Psoas muscle (tissue), 8 donors: ENCODE measurements around the gene ZNF549. TPM values are rescaled to one million over a fixed set of nuclear protein-coding genes. Genes with fewer than 3 reads are reported as not detected.

Source experiments
- ATAC-seq, 4 donors: fragments of 200-7000 bp; cut with Tn5 transposase; one replicate each; pipeline ENCODE4 v1.9.1; 2020; ENCODE audit warnings: moderate library complexity in 3 of 4, mild to moderate bottlenecking in 2 of 4
- DNase-seq, 2 donors: peaks; one replicate each; pipeline ENCODE4 v3.0.0-alpha.2; 2020
- H3K27ac ChIP-seq: fragments of 200-600 bp; one replicate; pipeline ENCODE4 v1.8.0; 2022
- H3K27me3 ChIP-seq, 3 donors: fragments of 200-600 bp in 1 of 3; one replicate each; pipeline versions ENCODE4 v1.6.1 to v1.8.0; 2013 to 2022; ENCODE audit warnings: low read length in 2 of 3, mild to moderate bottlenecking in 2 of 3, moderate library complexity in 1 of 3; ENCODE audit not compliant: insufficient read depth in 3 of 3
- H3K36me3 ChIP-seq, 2 donors: fragments of 200-600 bp in 1 of 2; one replicate each; pipeline versions ENCODE4 v1.6.1 to v1.8.0; 2013 to 2022; ENCODE audit warnings: low read depth in 1 of 2, mild to moderate bottlenecking in 1 of 2, moderate library complexity in 1 of 2; ENCODE audit not compliant: insufficient read depth in 1 of 2
- H3K4me1 ChIP-seq: fragments of 200-600 bp; one replicate; pipeline ENCODE4 v1.8.0; 2022
- H3K4me3 ChIP-seq: fragments of 200-600 bp; one replicate; pipeline ENCODE4 v1.8.0; 2022; ENCODE audit warnings: mild to moderate bottlenecking
- H3K9me3 ChIP-seq: fragments of 200-600 bp; one replicate; pipeline ENCODE4 v1.8.0; 2022
- WGBS, 3 donors: extraction: QIAGEN DNeasy Blood & Tissue Kit; methylation state at CpG; one replicate each; pipeline versions ENCODE4 v1.1.6 to v1.1.7; 2013; 5-methylcytosine and 5-hydroxymethylcytosine counted together
- intact Hi-C, 2 donors: fragments of 100-400 bp; cut with DNase I; formaldehyde crosslinking; loops; one replicate each; pipeline versions ENCODE4 v1.11.0 to v1.14.2; 2022
- polyA plus RNA-seq, 3 donors: library from polyadenylated mRNA; stranded (reverse); fragments of 200-250 nt; gene quantifications; one replicate each; pipeline ENCODE4 v1.2.3, GENCODE V29; 2013
- total RNA-seq, 4 donors: library from RNA; stranded (reverse); fragmentation: NEBNext Ultra II Directional in 2 of 4; extraction: Animal tissue kit (Norgen Biotek cat#: 25700) in 2 of 4; gene quantifications; one replicate each; pipeline versions ENCODE4 v1.2.1 to v1.2.4, GENCODE V29; 2021 to 2023
- TF ChIP-seq, protein P1 (sequence below): fragments of 200-600 bp; IDR thresholded peaks from one replicate; pipeline ENCODE4 v1.8.0; 2022; ENCODE audit warnings: antibody characterized with exemption
- donor health status: healthy with polysubstance abuse.
- donor health status: DM: no; HTN: no; CAD: no; lungs with moderate emphysema.
- donor health status: Bipolar disorder and iron deficiency.
- donor health status: healthy.
- donor health status: DM: yes; HTN: yes; CAD: no.
- donor health status: DM: no; HTN: no; CAD: no.
- donor health status: DM: no; HTN: no; CAD: no.
- donor health status: DM: yes; HTN: yes; CAD: no.

The ZNF549 gene
- total and polyA plus RNA-seq, 7 donors: 1.4 to 4.6 (median 2.4) TPM

DNA sequence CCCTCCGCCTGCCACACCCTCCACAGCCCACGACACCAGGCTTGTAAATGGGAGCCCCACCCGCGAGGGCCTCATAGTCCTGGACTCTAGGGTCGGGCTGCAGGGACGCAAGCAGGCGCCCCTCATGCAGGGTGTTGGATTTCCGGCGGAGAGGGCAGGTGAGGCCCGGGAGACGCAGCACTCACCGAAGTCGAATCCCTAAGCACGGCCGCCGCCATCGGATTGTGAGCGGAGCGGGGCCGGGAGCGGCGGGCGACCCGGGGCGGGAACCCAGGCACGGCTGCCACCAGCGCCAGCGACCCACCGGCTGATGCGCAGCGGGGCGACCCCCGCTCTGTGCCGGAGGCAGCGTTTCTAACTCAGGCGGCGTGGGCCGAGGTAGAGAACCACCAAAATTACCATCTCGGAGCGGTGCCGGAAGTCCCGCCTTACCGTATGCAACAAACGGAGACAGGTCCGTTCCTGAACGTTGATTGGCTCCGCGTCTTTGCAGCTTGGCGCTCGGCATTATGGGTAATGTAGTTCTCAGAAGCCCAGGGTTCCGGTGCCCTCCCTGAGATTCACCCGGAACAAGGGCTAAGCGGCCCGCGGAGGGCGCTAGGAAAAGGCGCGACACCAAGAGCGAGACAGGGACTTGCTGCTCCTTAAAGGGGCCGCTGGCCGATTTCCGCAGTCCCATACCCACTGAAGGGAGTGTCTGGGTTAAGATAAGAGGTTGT lies 51.5 kb downstream of the ZNF549 start, which contains the start of gene ZNF416:
TSS of gene ZNF416 (minus strand) at position 425 of the 719 bp plus-strand sequence. CDS start at position 218, 207 bp downstream.
- peak within 1 kb of the TSS; percentile 100 for H3K4me3 ChIP-seq
- peak; percentile 98 to 100 (median 100) for ATAC-seq
- peaks cover 19 to 34% of the 10 kb centered on the region in 2 donors for H3K36me3 ChIP-seq
- peaks cover 51% of the 10 kb centered on the region for H3K9me3 ChIP-seq
- TF ChIP-seq, protein P1, sequence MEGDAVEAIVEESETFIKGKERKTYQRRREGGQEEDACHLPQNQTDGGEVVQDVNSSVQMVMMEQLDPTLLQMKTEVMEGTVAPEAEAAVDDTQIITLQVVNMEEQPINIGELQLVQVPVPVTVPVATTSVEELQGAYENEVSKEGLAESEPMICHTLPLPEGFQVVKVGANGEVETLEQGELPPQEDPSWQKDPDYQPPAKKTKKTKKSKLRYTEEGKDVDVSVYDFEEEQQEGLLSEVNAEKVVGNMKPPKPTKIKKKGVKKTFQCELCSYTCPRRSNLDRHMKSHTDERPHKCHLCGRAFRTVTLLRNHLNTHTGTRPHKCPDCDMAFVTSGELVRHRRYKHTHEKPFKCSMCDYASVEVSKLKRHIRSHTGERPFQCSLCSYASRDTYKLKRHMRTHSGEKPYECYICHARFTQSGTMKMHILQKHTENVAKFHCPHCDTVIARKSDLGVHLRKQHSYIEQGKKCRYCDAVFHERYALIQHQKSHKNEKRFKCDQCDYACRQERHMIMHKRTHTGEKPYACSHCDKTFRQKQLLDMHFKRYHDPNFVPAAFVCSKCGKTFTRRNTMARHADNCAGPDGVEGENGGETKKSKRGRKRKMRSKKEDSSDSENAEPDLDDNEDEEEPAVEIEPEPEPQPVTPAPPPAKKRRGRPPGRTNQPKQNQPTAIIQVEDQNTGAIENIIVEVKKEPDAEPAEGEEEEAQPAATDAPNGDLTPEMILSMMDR: peak; percentile 17
- 0% methylated on average over 47 to 62 of the region's 62 CpGs for WGBS, 3 donors
- H3K27ac ChIP-seq: peak within 1 kb of the TSS; percentile 76
- H3K4me1 ChIP-seq: peaks cover 16% of the 10 kb centered on the region
- intact Hi-C loops: loop anchor here in 1 of 2 donors (2.0 to 5.0 kb wide), 2 partner anchors 18 to 51 kb away; partner anchors contain the start of gene ZNF549
- no peaks in the 10 kb centered on the region for H3K27me3 ChIP-seq
- DNase-seq: peak; percentile 96 to 98

GRCh38 chr19:57583104-57583520 lies 56.0 kb downstream of the ZNF549 start:
- Histone ChIP-seq H3K27ac (no peak overlapping the region), H3K9me3 (peaks cover 38% of the 10 kb centered on the region), H3K36me3 (no peaks in the 10 kb centered on the region), H3K4me1 (peaks cover 9% of the 10 kb centered on the region), H3K4me3 (peak overlapping the region; percentile 83), H3K27me3 (no peaks in the 10 kb centered on the region)
- intact Hi-C loops: no loop called here
- DNase-seq: no peak
- no peak for ATAC-seq
- TF ChIP-seq, protein P1: no peak
- WGBS, 3 donors: 30 to 38% (median 36%) methylated on average over 20 to 21 of the region's 21 CpGs

DNA sequence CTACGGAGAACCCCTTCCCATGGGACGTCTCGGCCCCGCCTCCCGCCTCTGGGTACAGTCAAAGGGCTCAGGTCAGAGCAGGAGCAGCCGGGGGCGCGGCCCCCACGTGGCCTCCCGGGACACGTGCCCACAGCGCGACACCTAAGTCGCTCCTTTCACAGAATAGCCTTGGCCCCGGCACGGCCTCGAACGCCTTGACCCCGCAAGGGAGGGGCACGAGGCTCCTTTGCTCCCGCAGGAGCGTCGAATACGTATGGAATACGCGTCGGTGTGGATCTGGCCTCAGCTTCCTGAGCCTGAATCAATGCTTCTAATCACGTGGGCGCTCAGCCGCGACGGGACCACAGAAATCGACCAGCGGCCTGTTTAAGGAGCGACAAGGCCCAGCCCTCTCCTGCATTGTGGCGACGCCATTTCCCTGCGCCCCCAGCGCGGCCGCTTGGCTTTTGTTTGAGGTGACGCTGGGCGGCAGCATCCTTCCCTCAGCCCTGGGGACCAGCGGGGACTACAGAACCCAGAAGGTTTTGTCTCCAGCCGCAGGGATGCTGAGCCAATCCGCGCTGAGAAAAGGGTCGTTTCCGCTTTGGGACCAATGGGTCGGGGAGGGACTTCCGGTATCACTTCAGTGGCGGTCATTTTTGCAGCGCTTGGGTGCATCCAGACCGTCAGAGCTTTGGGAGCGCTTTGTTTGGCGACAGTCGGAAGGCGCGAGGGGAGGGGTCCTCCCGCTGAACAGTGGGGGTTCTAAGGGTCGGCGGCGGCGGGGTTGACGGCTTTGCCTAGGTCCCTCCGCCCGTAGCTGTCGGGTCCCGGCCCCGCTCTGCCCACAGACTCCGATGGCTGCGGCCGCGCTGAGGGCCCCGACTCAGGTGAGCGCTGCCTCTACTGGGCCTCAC lies 56.6 kb downstream of the ZNF549 start, which contains the start of gene ZIK1:
TSS of gene ZIK1 (plus strand) at position 625 of the 896 bp plus-strand sequence. CDS start at position 837, 212 bp downstream.
- Histone ChIP-seq H3K27ac (peak within 1 kb of the TSS; percentile 67), H3K4me3 (peak within 1 kb of the TSS; percentile 83), H3K36me3 (peaks cover 0 to 3% of the 10 kb centered on the region in 2 donors), H3K9me3 (peaks cover 41% of the 10 kb centered on the region), H3K27me3 (no peaks in the 10 kb centered on the region), H3K4me1 (peaks cover 9% of the 10 kb centered on the region)
- TF ChIP-seq, protein P1: no peak
- DNase-seq: peak; percentile 86 to 92
- ATAC-seq: peak; percentile 93 to 98 (median 96)
- 1 to 2% (median 1%) methylated on average over 73 to 76 of the region's 76 CpGs for WGBS, 3 donors
- intact Hi-C loops: no loop called here

GRCh38 chr19:57587529-57587928 lies 60.4 kb downstream of the ZNF549 start:
- peaks cover 64% of the 10 kb centered on the region for H3K9me3 ChIP-seq
- no peak for DNase-seq
- ATAC-seq: no peak
- 96 to 100% (median 99%) methylated on average over 1 of the region's 1 CpG for WGBS, 3 donors
- TF ChIP-seq, protein P1: no peak
- H3K27ac ChIP-seq: no peak overlapping the region
- H3K4me3 ChIP-seq: no peak overlapping the region
- intact Hi-C loops: no loop called here
- H3K36me3 ChIP-seq: peaks cover 25 to 26% of the 10 kb centered on the region in 2 donors
- H3K4me1 ChIP-seq: peaks cover 5% of the 10 kb centered on the region
- H3K27me3 ChIP-seq: no peaks in the 10 kb centered on the region
